CD4-positive, alpha-beta T cell (primary cell): ENCODE measurements around the gene COL20A1. TPM values are rescaled to one million over a fixed set of nuclear protein-coding genes. Genes with fewer than 3 reads are reported as not detected.

ENCODE experiments used
- ATAC-seq: fragments of 200-7000 bp; cut with Tn5 transposase; one replicate; pipeline ENCODE4 v1.10.0; 2022; ENCODE audit warnings: mild to moderate bottlenecking; ENCODE audit not compliant: poor library complexity
- CTCF ChIA-PET: fragments of 350-600 bp; sonication (Branson Sonifier 250); formaldehyde crosslinking; loops from one replicate; lab custom pipeline; 2021; ENCODE audit warnings: antibody characterized with exemption, inconsistent platforms; lab: Charles Lee
- POLR2A ChIA-PET: fragments of 350-600 bp; sonication (Branson Sonifier 250); formaldehyde crosslinking; loops from one replicate; lab custom pipeline; 2021; ENCODE audit warnings: antibody characterized with exemption, inconsistent platforms; lab: Charles Lee
- DNase-seq, 14 experiments: peaks; one replicate each; pipeline ENCODE4 v3.0.0-alpha.2; 2013 to 2020; ENCODE audit warnings: mixed read lengths in 2 of 14
- H3K27ac ChIP-seq, 2 donors: one replicate each; pipeline versions ENCODE4 v1.5.1 to v1.7.0; 2013; ENCODE audit warnings: low read length in 2 of 2, low read depth in 1 of 2, mild to moderate bottlenecking in 1 of 2
- H3K27me3 ChIP-seq, 2 experiments: 1 replicate in 1 of 2; 2 replicates in 1 of 2; pipeline versions ENCODE4 v1.6.1 to v1.7.0; 2013; ENCODE audit warnings: low read length in 2 of 2, control low read depth in 1 of 2, mild to moderate bottlenecking in 1 of 2, moderate library complexity in 1 of 2; ENCODE audit not compliant: insufficient read depth in 2 of 2, control insufficient read depth in 1 of 2
- H3K36me3 ChIP-seq: one replicate; pipeline ENCODE4 v1.6.1; 2013; ENCODE audit warnings: low read length, control low read depth; ENCODE audit not compliant: insufficient read depth
- H3K4me1 ChIP-seq: one replicate; pipeline ENCODE4 v1.6.1; 2013; ENCODE audit warnings: low read length, control low read depth; ENCODE audit not compliant: insufficient read depth
- H3K4me3 ChIP-seq: one replicate; pipeline ENCODE4 v1.5.1; 2013; ENCODE audit warnings: mild to moderate bottlenecking, low read length, moderate library complexity
- H3K9me3 ChIP-seq, 2 experiments: 1 replicate in 1 of 2; 2 replicates in 1 of 2; pipeline versions ENCODE4 v1.6.1 to v1.7.0; 2013; ENCODE audit warnings: low read length in 2 of 2, mild to moderate bottlenecking in 2 of 2, control low read depth in 1 of 2, moderate library complexity in 1 of 2; ENCODE audit not compliant: control insufficient read depth in 1 of 2, insufficient read depth in 1 of 2
- H3K27ac Mint-ChIP-seq: one replicate; pipeline ENCODE4 v1.8.0; 2020; ENCODE audit warnings: mixed read lengths
- H3K27me3 Mint-ChIP-seq: one replicate; pipeline ENCODE4 v1.8.0; 2021; ENCODE audit warnings: mixed read lengths
- H3K36me3 Mint-ChIP-seq: one replicate; pipeline ENCODE4 v1.8.0; 2021; ENCODE audit warnings: low read depth, mixed read lengths
- H3K4me1 Mint-ChIP-seq: one replicate; pipeline ENCODE4 v1.8.0; 2021; ENCODE audit warnings: low read depth, mixed read lengths
- H3K4me3 Mint-ChIP-seq: one replicate; pipeline ENCODE4 v1.8.0; 2020; ENCODE audit warnings: mild to moderate bottlenecking, mixed read lengths
- H3K9me3 Mint-ChIP-seq: one replicate; pipeline ENCODE4 v1.8.0; 2020; ENCODE audit warnings: mixed read lengths
- CTCF ChIP-seq: fragments of 200-600 bp; IDR thresholded peaks from one replicate; pipeline ENCODE4 v1.8.0; 2022; ENCODE audit warnings: antibody characterized with exemption, mild to moderate bottlenecking
- intact Hi-C, 2 experiments: fragments of 100-400 bp; cut with DNase I in 1 of 2; cut with micrococcal nuclease in 1 of 2; formaldehyde crosslinking; loops; one replicate each; pipeline versions ENCODE4 v1.15.1 to v1.9.0; 2023 to 2025; cut with DNase I, micrococcal nuclease
- total RNA-seq, 174 experiments: library from RNA in 2 of 174; stranded (reverse) in 2 of 174; gene quantifications; one replicate each; pipeline ENCODE4 v1.2.3 and lab custom pipeline; 2021 to 2026

The COL20A1 gene
- total RNA-seq, 2 experiments from 2014 or later, result 0.03 TPM; not detected in 1

- no peak for TF ChIP-seq CTCF
- Histone ChIP-seq H3K9me3 (peaks cover 0 to 28% of the 10 kb centered on the region in 2 experiments), H3K4me3 (no peak overlapping the region), H3K36me3 (no peaks in the 10 kb centered on the region), H3K27ac (no peak overlapping the region), H3K27me3 (no peaks in the 10 kb centered on the region), H3K4me1 (no peaks in the 10 kb centered on the region)
- Mint-ChIP-seq H3K9me3 (no peaks in the 10 kb centered on the region), H3K27me3 (peaks cover 6% of the 10 kb centered on the region), H3K27ac (no peak overlapping the region), H3K4me3 (no peak overlapping the region), H3K36me3 (no peaks in the 10 kb centered on the region), H3K4me1 (no peaks in the 10 kb centered on the region)
- POLR2A ChIA-PET, result no interaction called here
- CTCF ChIA-PET, result no interaction called here
- intact Hi-C loops, result no loop called here
- no peak for DNase-seq
- ATAC-seq, result no peak
These were observed 54.2 kb downstream of the COL20A1 start for GRCh38 chr20:63347081-63347741.

DNA sequence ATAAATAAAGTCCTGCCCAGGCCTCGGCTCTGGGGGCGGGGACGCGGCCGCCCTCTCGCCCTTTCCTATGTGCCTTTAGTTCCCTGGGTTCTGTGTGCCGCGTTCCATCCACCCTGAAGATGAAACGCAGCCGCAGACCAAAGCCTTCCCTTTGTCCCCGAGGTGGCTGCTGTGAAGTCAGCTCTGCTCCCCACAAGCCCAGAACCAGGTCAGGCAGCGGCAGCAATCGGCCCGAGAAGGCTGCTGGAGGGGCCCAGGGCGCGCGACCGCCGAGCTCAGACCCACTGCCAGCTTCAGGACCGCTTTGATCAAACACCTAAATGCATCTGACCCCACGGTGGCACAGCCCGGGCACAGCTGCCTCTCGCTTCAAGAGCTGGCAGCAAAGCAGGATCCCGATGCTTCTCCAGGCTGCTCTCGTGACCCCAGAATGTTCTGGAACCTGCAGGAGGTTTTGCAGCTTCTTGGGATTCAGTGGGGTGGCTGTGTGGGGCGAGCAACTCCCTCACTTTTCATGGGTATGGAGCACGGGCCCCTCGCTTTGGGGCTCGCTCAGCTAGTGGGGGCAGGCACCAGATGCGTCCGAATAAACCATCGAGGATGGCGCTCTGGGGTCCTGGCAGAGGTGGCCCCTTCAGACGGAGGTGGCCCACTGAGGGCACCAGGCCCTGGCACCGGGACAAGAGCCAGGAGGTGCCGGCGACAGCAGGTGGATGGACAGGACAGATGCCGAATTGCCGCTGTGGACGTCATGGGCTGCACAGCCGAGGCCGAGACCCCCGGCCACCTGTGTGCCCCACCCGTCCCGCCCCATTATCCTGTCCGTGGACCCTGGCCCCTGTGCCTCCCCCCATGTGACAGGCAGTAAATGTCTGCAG lies 55.2 kb downstream of the COL20A1 start:
- no peak overlapping the region for H3K27ac Mint-ChIP-seq
- no peak for TF ChIP-seq CTCF
- peaks cover 4% of the 10 kb centered on the region for H3K27me3 Mint-ChIP-seq
- Histone ChIP-seq H3K27me3 (no peaks in the 10 kb centered on the region), H3K9me3 (peaks cover 0 to 30% of the 10 kb centered on the region in 2 experiments), H3K4me1 (no peaks in the 10 kb centered on the region), H3K27ac (no peak overlapping the region), H3K4me3 (no peak overlapping the region), H3K36me3 (no peaks in the 10 kb centered on the region)
- H3K4me3 Mint-ChIP-seq, result no peak overlapping the region
- no peak for ATAC-seq
- no peak for DNase-seq
- no peaks in the 10 kb centered on the region for H3K4me1 Mint-ChIP-seq
- H3K36me3 Mint-ChIP-seq, result no peaks in the 10 kb centered on the region
- H3K9me3 Mint-ChIP-seq, result no peaks in the 10 kb centered on the region
- intact Hi-C loops, result no loop called here
- ChIA-PET CTCF (no interaction called here), POLR2A (no interaction called here)

DNA sequence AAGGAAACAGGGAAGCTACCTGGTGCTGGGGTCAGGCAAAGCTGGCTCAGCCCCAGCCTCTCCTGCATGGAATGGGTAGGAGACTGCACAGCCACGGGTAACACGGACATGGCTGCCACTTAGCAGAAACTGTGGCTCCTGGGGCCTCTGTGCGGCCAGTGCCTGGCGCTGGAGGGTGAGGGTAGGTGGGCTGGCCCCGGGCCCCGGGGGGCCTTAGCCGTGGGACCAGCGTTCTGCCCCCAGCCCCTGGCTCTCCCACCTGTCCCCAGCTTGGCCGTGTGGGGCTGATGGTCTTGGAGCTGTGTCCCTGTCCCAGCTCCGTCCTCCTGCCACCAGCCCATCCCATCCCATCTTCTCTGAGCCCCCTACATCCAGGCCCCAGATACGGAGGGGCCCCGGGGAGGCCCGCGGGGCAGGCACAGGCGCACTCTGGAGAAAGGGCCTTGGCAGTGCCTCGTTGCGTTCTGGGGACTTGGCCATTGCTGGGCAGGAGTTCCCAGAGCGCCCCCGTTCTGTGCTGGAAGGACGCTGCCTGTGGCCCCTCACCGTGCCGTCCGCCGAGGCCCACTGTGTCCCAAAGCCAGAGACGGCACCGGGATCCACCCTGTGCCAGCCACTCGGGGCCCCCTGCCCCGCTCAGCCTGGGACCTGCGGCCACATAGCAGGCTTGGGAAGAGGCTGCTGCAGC lies 56.0 kb downstream of the COL20A1 start:
- no peaks in the 10 kb centered on the region for H3K27me3 ChIP-seq
- Mint-ChIP-seq H3K4me3 (no peak overlapping the region), H3K27me3 (peaks cover 1% of the 10 kb centered on the region), H3K4me1 (no peaks in the 10 kb centered on the region), H3K36me3 (no peaks in the 10 kb centered on the region), H3K27ac (no peak overlapping the region), H3K9me3 (no peaks in the 10 kb centered on the region)
- ChIA-PET CTCF (no interaction called here), POLR2A (no interaction called here)
- ATAC-seq (no peak), DNase-seq (no peak)
- no peaks in the 10 kb centered on the region for H3K36me3 ChIP-seq
- no peak for TF ChIP-seq CTCF
- intact Hi-C loops, result no loop called here
- H3K4me1 ChIP-seq, result no peaks in the 10 kb centered on the region
- H3K9me3 ChIP-seq, result peaks cover 0 to 30% of the 10 kb centered on the region in 2 experiments
- H3K4me3 ChIP-seq, result no peak overlapping the region
- H3K27ac ChIP-seq, result no peak overlapping the region
